Astrocyte of the spinal cord (primary cell): ENCODE results near the gene SEC31A.
"Not testable (repeated sequence)": the region's sequence is repeated elsewhere in the genome, so short reads cannot be mapped to it uniquely, and the experiment has no call there.

ENCODE experiments used
- DNase-seq: peaks from one replicate; pipeline ENCODE4 v3.0.0; 2011; ENCODE audit warnings: low read depth, low spot score
- H3K4me3 ChIP-seq: 2 replicates; pipeline ENCODE4 v1.5.1; 2011; ENCODE audit warnings: low read depth, mild to moderate bottlenecking, low read length, moderate library complexity
- CTCF ChIP-seq: IDR thresholded peaks from 2 replicates; pipeline ENCODE4 v1.5.1; 2012; ENCODE audit warnings: low read depth, mild to moderate bottlenecking, low read length, inconsistent platforms
- in situ Hi-C: cut with HindIII; loops from 2 replicates; pipeline ENCODE4 v1.10.0; 2017; ENCODE audit warnings: low sequenced_read_pairs

SEC31A gene

GRCh38 chr4:82842593-82842992 lies 48.4 kb downstream of the SEC31A start:
- DNase-seq: no peak
- in situ Hi-C loops: no loop called here
- no peak overlapping the region for H3K4me3 ChIP-seq
- peak; percentile 41 for TF ChIP-seq CTCF

GRCh38 chr4:82839624-82840023 lies 51.3 kb downstream of the SEC31A start:
- no peak for DNase-seq
- no peak overlapping the region for H3K4me3 ChIP-seq
- TF ChIP-seq CTCF: no peak
- in situ Hi-C loops: no loop called here

GRCh38 chr4:82833696-82834313 lies 57.1 kb downstream of the SEC31A start:
- in situ Hi-C loops: no loop called here
- H3K4me3 ChIP-seq: no peak overlapping the region
- peak; percentile 89 for DNase-seq
- TF ChIP-seq CTCF: no peak

- in situ Hi-C loops, H3K4me3 ChIP-seq, DNase-seq: not testable (repeated sequence)
These were observed 57.9 kb downstream of the SEC31A start for GRCh38 chr4:82833060-82833459.

- H3K4me3 ChIP-seq: no peak overlapping the region
- in situ Hi-C loops: no loop called here
- no peak for TF ChIP-seq CTCF
- DNase-seq: no peak
These were observed 65.5 kb downstream of the SEC31A start for GRCh38 chr4:82825425-82825824.

GRCh38 chr4:82823062-82823461 lies 67.9 kb downstream of the SEC31A start:
- in situ Hi-C loops: no loop called here
- DNase-seq: peak; percentile 23
- no peak for TF ChIP-seq CTCF
- no peak overlapping the region for H3K4me3 ChIP-seq

- TF ChIP-seq CTCF: no peak
- in situ Hi-C loops: no loop called here
- H3K4me3 ChIP-seq: no peak overlapping the region
- no peak for DNase-seq
These were observed 70.3 kb downstream of the SEC31A start for GRCh38 chr4:82820689-82821088.
